ENCODE data around the gene PRSS50.

PRSS50 gene

GRCh38 chr3:46729038-46729437, 11.4 kb upstream of the PRSS50 start:
- no peak for DNase-seq (ENCODE audit: low read depth in 1 of 2, low spot score in 1 of 2)

DNA sequence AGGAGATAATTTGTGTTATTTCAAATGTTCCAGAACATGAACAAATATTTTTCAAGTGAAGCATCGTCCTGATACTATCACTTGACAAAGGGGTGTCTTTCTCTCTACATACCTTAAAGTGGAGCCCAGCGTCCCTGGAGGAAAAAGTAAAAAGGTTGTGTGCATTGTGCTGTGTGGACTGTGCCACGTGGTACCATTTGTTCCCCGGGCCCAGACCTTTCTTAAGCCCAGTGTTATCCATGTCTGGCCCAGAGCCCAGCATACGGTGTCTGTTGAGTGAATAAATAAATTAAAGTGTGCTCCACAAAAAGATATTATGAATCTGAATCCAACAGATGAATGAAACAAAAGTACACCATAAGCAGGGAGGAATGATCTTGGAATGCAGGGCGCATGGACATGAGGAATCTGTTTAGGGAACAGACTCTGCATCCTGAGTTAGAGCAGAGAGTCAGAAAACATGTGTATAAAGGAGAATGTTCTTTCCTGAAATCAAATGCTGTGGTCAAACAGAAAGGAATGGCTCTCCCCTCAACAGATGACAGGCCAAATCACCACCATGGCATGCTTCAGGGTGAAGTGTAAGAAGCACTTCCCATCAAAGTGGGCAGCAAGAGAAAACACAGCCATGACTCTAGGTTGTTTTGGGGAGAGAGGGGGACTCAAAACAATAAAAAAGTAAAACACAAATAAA, 8.1 kb upstream of the PRSS50 start:
- no peak for DNase-seq (ENCODE audit: low read depth in 1 of 2, low spot score in 1 of 2)

GRCh38 chr3:46724424-46724823, 6.8 kb upstream of the PRSS50 start:
- DNase-seq (ENCODE audit: low read depth in 1 of 2, low spot score in 1 of 2): no peak

DNA sequence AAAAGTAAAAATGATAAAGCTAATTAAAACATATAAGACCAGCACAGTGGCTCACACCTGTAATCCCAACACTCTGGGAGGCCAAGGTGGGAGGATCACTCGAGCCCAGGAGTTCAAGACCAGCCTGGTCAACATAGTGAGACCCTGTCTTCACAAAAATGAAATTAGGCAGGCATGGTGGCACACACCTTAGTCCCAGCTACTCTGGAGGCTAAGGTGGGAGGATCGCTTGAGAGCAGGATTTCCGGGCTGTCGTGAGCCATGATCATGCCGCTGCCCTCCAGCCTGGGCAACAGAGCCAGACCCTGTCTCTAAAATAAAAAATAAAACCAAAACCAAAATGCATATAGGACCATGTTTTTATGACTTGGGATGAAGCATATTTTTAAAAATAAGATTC, 4.8 kb upstream of the PRSS50 start:
- DNase-seq (ENCODE audit: low read depth in 1 of 2, low spot score in 1 of 2): no peak

DNA sequence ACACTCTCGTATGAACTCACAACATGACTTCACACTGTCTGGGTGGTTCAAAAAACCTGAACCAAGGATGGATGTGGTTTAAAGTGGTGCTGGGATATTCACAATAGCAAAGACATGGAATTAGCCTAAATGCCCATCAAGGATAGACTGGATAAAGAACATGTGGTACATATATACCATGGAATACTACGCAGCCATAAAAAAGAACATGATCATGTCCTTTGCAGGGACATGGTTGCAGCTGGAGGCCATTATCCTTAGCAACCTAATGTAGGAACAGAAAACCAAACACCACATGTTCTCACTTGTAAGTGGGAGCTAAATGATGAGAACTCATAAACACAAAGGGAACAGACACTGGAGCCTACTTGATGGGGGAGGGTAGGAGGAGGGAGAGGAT, 3.3 kb upstream of the PRSS50 start:
- DNase-seq (ENCODE audit: low read depth in 1 of 2, low spot score in 1 of 2): no peak

DNA sequence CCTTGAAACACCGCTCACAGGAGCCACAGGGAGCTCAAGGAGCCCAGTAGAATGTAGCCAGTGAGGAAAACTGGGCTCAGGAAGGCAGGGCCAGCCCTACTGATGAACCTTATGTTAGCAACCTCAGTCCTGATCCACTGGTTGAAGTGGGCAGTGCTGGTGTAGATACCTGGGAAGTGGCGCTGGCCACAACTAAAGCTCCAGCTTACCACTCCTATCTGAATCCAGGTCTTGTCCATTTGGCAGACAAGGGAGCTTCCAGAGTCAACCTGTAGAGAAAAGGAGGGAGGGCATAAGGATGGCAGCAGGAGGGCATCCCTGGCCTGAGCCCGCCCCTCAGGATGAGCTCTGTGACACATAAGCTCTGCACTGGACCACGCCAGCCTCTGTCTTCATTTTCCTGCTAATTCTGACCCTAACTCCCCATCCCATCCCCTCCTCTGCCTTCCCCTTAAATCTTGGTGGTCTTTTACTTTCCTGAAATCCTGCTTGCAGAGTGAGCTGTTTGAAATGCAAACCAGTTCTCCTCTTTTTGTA, 2.1 kb upstream of the PRSS50 start:
- DNase-seq (ENCODE audit: low read depth in 1 of 2, low spot score in 1 of 2): no peak

- DNase-seq (ENCODE audit: low read depth in 1 of 2, low spot score in 1 of 2): no peak
Measured at GRCh38 chr3:46719044-46719565, 1.4 kb upstream of the PRSS50 start.

DNA sequence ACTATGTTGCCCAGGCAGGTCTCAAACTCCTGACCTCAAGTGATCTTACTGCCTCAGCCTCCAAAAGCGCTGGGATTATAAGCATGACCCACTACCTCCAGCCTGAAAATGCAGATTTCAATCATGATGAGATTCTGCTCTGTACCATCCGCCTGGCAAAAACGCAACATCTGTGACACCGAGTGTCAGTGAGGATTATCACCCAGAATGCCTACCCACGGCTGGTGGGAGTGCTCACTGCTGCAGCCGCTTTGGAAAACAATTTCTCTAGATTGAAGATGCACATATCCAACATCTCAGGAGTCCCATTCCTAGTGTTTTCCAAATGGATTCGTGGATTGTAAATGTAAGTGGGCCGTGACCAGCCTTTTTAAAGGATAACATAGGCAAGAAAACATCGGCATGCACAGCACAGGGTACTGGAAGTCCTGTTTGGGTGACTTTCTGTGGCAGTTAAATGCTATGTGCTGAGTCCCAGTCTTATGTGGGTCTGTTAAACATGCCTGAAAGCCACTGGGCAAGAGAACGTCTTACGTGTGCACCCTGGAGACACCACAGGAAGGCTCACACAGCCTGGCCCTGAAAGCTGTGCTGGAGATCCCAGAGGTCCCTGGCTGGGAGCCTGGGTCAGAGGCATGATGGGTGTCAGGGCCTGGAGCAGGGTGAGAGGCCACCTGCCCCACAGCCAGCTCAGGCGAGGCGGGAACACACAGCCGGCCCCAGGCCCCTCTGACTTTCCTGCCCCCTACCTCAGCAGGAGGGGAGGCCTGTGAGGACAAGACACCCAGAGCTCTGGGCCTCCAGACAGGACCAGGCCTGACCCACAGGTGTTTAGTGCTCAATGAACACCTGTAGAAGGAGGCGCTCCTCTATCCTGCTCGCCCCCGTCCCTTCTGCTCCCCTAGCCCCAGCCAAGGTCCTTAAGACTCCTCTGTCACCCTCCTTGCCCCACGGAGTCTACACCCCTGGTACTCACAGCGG, 918 bp downstream of the PRSS50 start:
- no peak for DNase-seq (ENCODE audit: low read depth in 1 of 2, low spot score in 1 of 2)

DNA sequence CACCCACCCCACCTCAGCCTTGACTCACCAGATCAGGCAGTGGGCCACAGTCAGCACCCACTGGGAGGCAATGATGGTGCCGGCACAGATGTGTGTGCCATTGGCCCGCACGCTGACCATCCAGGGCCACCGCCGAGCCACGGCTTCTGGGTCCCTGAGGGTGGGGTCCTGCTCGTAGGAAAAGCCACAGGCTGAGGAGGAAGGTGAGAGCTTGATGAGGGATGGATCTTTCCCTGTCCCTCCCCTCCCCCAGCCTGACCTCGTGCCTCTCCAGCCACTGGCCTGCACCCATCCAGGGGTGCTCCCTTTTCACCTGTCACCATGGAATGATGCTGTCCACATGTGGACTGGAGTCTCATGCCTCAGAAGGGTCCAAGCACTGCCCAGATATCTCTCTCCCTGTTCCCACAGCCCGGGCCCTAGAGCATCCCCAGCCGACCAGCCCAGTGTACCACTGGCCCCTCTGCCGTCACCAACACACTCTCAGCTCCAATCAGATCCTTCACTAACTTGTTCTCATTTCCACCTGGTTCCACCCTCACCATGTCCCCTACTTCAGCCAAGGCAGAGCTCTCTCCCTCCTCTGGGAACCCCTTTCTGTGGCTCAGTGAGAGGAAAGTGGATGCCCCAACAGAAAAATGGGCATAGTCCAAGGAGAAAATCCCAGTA, 2.0 kb downstream of the PRSS50 start:
- DNase-seq (ENCODE audit: low read depth in 1 of 2, low spot score in 1 of 2): no peak

GRCh38 chr3:46714728-46715506, 2.8 kb downstream of the PRSS50 start:
- no peak for DNase-seq (ENCODE audit: low read depth in 1 of 2, low spot score in 1 of 2)

GRCh38 chr3:46713898-46714552, 3.6 kb downstream of the PRSS50 start:
- DNase-seq (ENCODE audit: low read depth in 1 of 2, low spot score in 1 of 2): no peak

GRCh38 chr3:46713050-46713897, 4.4 kb downstream of the PRSS50 start:
- DNase-seq (ENCODE audit: low read depth in 1 of 2, low spot score in 1 of 2): no peak

DNA sequence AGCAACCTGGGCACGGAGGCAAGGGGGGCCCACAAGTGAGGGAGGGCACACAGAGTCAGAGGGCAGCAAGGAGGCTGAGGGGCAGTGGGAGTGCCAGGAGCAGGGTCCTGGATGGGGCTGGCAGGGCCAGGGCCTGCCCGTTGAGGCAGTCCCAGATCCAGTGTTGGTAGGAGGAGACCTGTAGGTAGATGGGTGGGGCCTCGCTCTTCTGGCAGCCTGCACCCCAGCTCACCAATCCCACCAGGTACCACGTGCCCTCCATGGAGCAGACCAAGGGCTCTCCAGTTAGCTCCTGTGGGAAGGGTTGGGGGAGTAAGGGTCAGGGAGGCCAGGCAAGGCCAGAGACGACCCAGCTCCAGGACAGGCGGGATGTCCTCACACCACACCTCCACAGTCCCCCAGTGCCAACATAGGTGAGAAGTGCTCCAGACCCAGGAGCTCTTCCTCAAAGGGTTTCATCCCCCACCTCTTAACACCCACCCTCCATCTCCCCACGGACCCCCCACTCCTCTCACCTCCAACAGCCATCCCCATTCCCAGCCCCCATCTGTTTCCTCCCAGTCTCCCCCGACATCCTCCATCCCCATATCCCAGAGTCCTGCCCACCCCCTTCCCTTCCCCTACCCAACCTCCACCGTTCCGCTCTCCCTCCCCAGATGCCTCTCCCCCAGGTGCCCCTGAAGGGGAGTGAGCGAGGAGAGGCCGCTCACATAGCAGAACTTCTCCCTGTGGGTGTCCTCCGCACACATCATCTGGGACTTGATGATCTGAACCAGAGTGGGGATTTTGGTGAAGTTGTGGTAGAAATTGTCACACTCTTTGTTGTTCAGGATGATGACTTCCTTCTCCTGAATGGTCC, 5.2 kb downstream of the PRSS50 start:
- DNase-seq (ENCODE audit: low read depth in 1 of 2, low spot score in 1 of 2): no peak

DNA sequence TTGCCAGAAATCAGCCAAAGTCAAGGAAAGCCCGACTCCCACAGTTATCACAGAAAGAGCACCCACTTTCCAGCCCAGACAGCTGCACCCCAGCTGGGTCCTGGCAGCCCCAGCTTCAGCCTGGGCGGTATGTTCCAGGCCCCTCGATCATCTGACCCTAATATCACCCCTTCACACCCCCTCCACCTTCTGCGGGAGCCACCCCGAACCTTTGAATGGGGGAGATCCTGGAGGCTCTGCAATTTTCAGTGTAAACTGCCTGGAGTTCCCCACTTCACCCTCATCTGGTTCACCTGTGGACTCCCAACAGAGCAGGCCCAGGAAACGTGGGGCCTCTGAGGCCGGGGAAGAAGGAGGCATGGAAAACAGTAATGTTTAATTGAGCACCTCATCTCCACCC, 5.9 kb downstream of the PRSS50 start:
- no peak for DNase-seq (ENCODE audit: low read depth in 1 of 2, low spot score in 1 of 2)

- DNase-seq (ENCODE audit: low read depth in 1 of 2, low spot score in 1 of 2): no peak
Measured at GRCh38 chr3:46711305-46711704, 6.4 kb downstream of the PRSS50 start.

GRCh38 chr3:46710671-46711295, 6.9 kb downstream of the PRSS50 start:
- no peak for DNase-seq (ENCODE audit: low read depth in 1 of 2, low spot score in 1 of 2)

DNA sequence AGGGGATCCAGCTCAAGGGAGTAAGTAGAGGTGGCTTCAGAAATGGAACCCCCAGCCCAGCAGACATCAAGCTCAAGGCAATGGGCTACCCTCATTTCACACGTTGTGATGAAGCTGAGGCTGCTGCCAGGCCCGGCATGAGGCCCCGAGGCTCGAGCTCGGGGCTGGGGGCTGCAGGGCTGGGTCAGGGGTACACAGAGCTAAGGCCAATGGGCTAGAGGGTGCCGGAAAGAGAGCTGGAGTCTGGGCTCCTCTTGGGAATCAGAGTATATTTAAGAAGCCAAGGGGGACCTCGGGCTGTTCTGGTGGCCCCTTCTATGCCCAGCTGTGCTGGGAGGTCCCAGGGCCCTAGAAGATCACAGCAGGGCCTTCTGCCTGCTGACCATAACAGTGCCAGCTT, 7.4 kb downstream of the PRSS50 start:
- DNase-seq (ENCODE audit: low read depth in 1 of 2, low spot score in 1 of 2): no peak

DNA sequence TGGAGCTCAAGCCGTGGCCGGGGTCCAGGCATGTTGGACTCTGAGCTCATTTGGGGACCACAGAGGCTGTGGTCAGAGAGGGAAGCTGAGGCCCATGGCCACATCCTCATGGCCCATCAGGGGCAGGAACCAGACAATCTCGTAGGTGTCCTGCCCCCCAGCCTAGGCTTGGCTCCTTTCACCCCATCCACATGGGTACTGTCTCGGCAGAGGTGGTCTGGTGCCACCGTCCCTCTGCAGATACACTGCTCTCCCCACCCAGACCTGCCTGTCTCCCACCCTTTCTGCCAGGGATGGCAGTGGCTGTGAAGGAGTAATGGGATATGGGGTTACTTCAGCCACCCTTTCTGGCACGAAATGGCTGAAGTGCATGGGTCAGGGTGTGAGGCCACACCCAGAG, 7.9 kb downstream of the PRSS50 start:
- no peak for DNase-seq (ENCODE audit: low read depth in 1 of 2, low spot score in 1 of 2)
